Gastroesophageal sphincter (tissue), 3 donors: ENCODE measurements around the gene ANKRD40.

Experiments
- CTCF ChIP-seq, 4 experiments: fragments of 200-600 bp in 2 of 4; fragments of 450-650 bp in 2 of 4; sonication (generic) in 1 of 4; IDR thresholded peaks; one replicate each; pipeline ENCODE4 v1.5.1; 2017 to 2019; ENCODE audit warnings: antibody characterized with exemption in 4 of 4, mild to moderate bottlenecking in 2 of 4, moderate library complexity in 2 of 4
- POLR2A ChIP-seq, 2 donors: fragments of 450-650 bp; IDR thresholded peaks; one replicate each; pipeline ENCODE4 v1.6.1; 2017; ENCODE audit warnings: antibody characterized with exemption in 2 of 2, mild to moderate bottlenecking in 2 of 2, moderate library complexity in 1 of 2

- TF ChIP-seq CTCF (IDR thresholded peaks at IDR 0.05), result no peak
- TF ChIP-seq POLR2A (IDR thresholded peaks at IDR 0.05), result no peak
Measured at GRCh38 chr17:50658616-50659015, 49.1 kb downstream of the ANKRD40 start.
